HFFc6 (cell line): ENCODE measurements around the gene NKX2-8. TPM values are rescaled to one million over a fixed set of nuclear protein-coding genes. Genes with fewer than 3 reads are reported as not detected.

ENCODE experiments used
- DNase-seq: peaks from one replicate; pipeline ENCODE4 v3.0.0-alpha.2; 2018
- H3K27ac Mint-ChIP-seq: 2 replicates; pipeline ENCODE4 v1.8.0; 2020; ENCODE audit warnings: mild to moderate bottlenecking, mixed read lengths
- H3K27me3 Mint-ChIP-seq: 2 replicates; pipeline ENCODE4 v1.8.0; 2021; ENCODE audit warnings: mild to moderate bottlenecking, moderate library complexity, mixed read lengths; ENCODE audit not compliant: insufficient read depth
- H3K36me3 Mint-ChIP-seq: 2 replicates; pipeline ENCODE4 v1.8.0; 2021; ENCODE audit warnings: low read depth, mixed read lengths
- H3K4me1 Mint-ChIP-seq: 2 replicates; pipeline ENCODE4 v1.8.0; 2020; ENCODE audit warnings: low read depth, mixed read lengths
- H3K4me3 Mint-ChIP-seq: 2 replicates; pipeline ENCODE4 v1.8.0; 2020; ENCODE audit warnings: mild to moderate bottlenecking, moderate library complexity, mixed read lengths
- H3K9me3 Mint-ChIP-seq: 2 replicates; pipeline ENCODE4 v1.8.0; 2020; ENCODE audit warnings: mild to moderate bottlenecking, mixed read lengths
- total RNA-seq, 6 experiments: library from RNA; stranded (reverse); fragmentation: NEBNext Ultra II Directional; extraction: Animal tissue kit (Norgen Biotek cat#: 25700); gene quantifications; 2 replicates in 1 of 6; 3 replicates in 5 of 6; pipeline ENCODE4 v1.2.3, GENCODE V29; 2021
- TF ChIP-seq, protein P1 (sequence below): fragments of 200-600 bp; sonication (generic); IDR thresholded peaks from 2 replicates; pipeline ENCODE4 v1.5.0; 2021; ENCODE audit warnings: antibody characterized with exemption, mild to moderate bottlenecking

NKX2-8 gene
- total RNA-seq, 6 experiments from 2014 or later = not detected

DNA sequence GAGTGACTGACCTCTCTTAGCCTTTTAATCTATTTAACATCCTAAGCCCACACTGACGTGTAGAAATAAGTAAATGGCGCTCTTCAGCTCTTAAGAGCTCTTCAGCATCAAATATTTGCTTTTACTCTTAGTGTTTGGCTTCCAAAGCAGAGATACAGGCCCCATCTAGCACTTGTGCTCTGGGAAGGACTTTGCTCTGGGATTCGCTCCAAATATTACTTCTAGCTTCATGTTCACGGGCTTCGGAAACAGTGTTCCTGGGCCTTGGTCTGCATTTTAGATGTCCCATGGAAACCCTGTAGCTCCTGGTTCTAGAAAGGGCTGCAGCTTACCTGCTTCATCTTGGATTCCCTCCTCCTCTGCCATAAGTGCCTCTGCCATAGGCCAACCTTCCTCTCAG lies 2.7 kb upstream of the NKX2-8 start:
- TF ChIP-seq, protein P1, sequence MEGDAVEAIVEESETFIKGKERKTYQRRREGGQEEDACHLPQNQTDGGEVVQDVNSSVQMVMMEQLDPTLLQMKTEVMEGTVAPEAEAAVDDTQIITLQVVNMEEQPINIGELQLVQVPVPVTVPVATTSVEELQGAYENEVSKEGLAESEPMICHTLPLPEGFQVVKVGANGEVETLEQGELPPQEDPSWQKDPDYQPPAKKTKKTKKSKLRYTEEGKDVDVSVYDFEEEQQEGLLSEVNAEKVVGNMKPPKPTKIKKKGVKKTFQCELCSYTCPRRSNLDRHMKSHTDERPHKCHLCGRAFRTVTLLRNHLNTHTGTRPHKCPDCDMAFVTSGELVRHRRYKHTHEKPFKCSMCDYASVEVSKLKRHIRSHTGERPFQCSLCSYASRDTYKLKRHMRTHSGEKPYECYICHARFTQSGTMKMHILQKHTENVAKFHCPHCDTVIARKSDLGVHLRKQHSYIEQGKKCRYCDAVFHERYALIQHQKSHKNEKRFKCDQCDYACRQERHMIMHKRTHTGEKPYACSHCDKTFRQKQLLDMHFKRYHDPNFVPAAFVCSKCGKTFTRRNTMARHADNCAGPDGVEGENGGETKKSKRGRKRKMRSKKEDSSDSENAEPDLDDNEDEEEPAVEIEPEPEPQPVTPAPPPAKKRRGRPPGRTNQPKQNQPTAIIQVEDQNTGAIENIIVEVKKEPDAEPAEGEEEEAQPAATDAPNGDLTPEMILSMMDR = no peak
- no peaks in the 10 kb centered on the region for H3K9me3 Mint-ChIP-seq
- no peak overlapping the region for H3K27ac Mint-ChIP-seq
- H3K36me3 Mint-ChIP-seq = no peaks in the 10 kb centered on the region
- no peaks in the 10 kb centered on the region for H3K4me1 Mint-ChIP-seq
- peaks cover 40% of the 10 kb centered on the region for H3K27me3 Mint-ChIP-seq
- H3K4me3 Mint-ChIP-seq = no peak overlapping the region
- no peak for DNase-seq

DNA sequence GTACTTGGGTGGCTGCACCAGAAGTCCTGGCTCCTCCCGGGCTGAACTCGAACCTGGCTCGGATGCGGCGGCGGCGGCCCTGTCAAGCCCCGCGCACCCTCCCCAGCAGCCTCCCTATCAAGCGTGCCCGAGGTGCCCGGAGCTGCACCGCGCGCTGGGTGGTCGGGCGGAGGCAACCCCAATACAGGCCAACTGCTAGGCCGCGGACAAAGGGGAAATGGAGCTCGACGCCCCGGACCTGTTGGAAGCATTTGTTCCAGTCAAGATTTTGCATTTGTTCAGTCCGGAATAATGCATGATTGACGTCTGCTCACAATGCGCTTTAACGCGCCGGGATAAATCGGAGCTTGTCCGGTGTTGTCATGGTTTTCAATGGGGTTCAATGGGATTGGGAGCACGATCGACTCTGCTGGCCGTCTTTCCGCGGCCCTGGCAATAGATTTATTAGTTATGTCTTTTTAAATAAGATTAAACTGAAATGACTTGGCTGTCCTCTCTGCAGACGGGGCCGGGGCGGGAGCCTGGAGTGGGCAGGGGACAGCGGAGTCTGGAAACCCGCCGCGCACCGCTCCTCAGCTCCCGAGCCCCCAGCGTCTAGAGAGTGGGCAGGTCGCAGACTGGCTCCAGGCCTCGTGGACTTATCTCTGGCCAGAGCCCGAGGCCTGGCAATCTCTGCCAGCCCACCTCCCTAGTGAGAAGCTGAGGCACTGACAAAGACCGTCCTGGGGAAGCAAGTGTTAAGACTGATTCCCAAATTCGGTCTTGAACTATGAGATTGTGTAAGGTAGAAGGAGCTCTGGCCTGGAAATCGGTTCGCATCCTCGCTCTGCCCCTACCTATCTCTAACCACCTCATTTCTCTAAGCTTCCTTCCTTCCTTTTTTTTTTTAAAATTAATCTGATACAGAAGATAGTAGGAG lies 1.7 kb upstream of the NKX2-8 start:
- H3K36me3 Mint-ChIP-seq = no peaks in the 10 kb centered on the region
- no peak overlapping the region for H3K27ac Mint-ChIP-seq
- H3K4me3 Mint-ChIP-seq = no peak overlapping the region
- DNase-seq = no peak
- H3K9me3 Mint-ChIP-seq = no peaks in the 10 kb centered on the region
- H3K27me3 Mint-ChIP-seq = peaks cover 49% of the 10 kb centered on the region
- no peaks in the 10 kb centered on the region for H3K4me1 Mint-ChIP-seq
- TF ChIP-seq, protein P1 = no peak

DNA sequence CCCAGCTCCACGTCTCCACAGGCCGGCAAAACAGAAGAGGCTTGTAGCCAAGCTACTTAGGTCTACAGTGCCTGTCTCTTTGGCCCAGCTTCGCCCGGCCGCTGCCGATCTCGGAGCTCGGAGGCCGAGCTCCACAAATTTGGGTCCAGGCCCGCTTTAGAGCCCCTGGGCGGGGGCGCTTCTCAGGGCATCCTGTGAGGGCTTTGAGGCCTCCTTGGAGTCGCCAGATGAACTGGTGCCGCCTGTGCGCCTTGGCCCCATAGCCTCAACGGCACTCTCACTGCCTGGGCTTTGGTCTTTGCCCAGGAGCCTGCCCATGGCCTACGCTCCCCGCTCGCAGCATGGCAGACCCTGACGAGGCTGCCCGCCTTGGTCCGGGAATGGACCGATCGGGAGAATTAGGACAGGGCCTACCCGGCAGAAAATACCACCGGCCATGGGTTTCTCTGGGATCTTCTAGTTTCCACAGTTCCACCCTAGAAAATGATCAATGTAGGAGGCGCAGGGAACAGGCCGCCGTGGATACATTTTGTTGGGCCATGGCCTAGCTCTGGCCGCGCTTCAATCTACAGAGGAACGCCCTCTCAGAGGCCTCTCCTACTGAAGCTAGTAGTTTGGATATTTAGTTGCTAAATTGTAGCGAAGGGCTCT lies 953 bp upstream of the NKX2-8 start:
- Mint-ChIP-seq H3K36me3 (no peaks in the 10 kb centered on the region), H3K4me3 (no peak overlapping the region), H3K4me1 (no peaks in the 10 kb centered on the region), H3K27me3 (peaks cover 49% of the 10 kb centered on the region), H3K9me3 (no peaks in the 10 kb centered on the region), H3K27ac (no peak overlapping the region)
- no peak for DNase-seq
- TF ChIP-seq, protein P1 = no peak

DNA sequence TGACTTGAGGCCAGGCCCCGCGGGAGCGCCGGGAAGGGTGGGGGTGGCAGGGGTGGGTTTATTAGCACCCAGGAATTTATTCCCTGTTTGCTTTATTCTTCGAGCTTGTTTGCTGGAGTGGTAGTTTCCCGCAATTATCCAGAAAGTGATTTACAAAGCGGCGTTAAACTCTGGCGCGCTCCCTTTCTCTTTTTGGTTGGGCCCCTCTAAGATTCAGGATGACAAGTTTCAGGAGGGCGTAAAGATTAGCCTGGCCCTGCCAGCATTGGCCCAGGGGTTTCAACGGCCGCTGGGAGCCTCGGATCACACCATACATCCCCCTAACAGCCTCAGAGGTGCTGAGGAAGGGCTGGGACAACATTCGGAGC lies 444 bp upstream of the NKX2-8 start:
- Mint-ChIP-seq H3K9me3 (no peaks in the 10 kb centered on the region), H3K36me3 (no peaks in the 10 kb centered on the region), H3K4me1 (no peaks in the 10 kb centered on the region), H3K27me3 (peaks cover 49% of the 10 kb centered on the region), H3K4me3 (no peak overlapping the region), H3K27ac (no peak overlapping the region)
- TF ChIP-seq, protein P1 = no peak
- no peak for DNase-seq

DNA sequence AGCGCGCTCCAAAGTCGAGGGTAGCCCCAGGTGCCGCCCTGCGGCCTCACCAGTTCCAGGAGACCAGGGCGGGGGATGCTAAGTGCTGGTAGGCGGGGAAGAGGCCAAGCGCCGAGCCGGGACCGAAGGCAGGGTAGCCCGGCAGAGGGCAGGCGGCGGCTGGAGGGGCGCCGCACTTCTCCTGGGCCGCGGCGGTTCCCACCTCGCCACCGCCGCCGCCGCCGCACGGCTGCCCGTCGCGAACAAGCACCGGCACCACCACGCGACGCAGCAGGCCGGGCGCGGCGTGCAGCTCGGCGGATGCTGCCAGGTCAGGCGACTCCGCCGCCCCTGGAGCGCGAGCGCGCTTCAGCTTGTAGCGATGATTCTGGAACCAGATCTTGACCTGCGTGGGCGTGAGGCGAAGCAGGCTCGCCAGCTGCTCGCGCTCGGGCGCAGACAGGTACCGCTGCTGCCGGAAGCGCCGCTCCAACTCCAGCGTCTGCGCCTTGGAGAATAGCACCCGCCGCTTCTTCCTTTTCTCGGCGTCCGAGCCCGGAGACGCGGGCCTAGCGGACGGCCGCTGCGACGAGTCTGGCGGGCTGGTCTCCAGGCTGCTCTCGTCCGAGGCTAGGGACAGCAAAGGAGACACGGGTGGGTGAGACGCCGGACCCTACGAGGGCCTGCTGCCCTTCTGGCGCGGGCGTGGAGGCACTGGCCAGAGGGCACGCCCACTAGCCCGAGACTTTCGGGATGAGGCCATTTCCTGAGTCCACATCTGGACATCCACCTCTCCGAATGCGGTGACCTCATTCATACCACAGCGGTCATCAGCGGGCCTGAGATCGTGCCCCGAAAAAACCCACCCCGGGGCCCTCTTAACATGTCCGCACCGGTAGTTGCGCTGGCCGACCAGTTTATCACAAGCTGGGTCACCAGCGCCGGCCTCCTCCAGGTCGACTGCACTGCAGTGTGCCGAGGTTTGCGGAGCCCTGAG lies 1.3 kb downstream of the NKX2-8 start:
- no peak for DNase-seq
- Mint-ChIP-seq H3K9me3 (no peaks in the 10 kb centered on the region), H3K27me3 (peaks cover 49% of the 10 kb centered on the region), H3K4me3 (no peak overlapping the region; the same call in 1 of the 2 replicates), H3K36me3 (no peaks in the 10 kb centered on the region), H3K27ac (no peak overlapping the region), H3K4me1 (no peaks in the 10 kb centered on the region)
- TF ChIP-seq, protein P1 = no peak
